ENCODE measurements around the gene AP2S1. TPM values are rescaled to one million over a fixed set of nuclear protein-coding genes. Genes with fewer than 3 reads are reported as not detected.

Gene AP2S1
- total and polyA plus RNA-seq, 2 experiments from 2014 or later, result 140 to 299 TPM

GRCh38 chr19:46830864-46831263 lies 19.8 kb downstream of the AP2S1 start:
- H3K4me3 ChIP-seq, result no peak overlapping the region
- H3K27ac ChIP-seq (ENCODE audit: low read depth), result no peak overlapping the region
- no peak overlapping the region for H2AFZ ChIP-seq
- H3K27me3 Mint-ChIP-seq (ENCODE audit: insufficient read depth, low read depth, poor library complexity), result peaks cover 6% of the 10 kb centered on the region
- H3K9me3 Mint-ChIP-seq, result no peaks in the 10 kb centered on the region; the same call in 2 of the 3 replicates
- H3K27ac Mint-ChIP-seq, result no peak overlapping the region
- no peaks in the 10 kb centered on the region for H3K9me2 ChIP-seq (ENCODE audit: insufficient read depth)
- H3K4me2 ChIP-seq, result no peak overlapping the region
- peaks cover 5% of the 10 kb centered on the region; the same call in 1 of the 2 replicates for H3K4me1 ChIP-seq (ENCODE audit: insufficient read depth)
- no peak overlapping the region for H3K4me3 Mint-ChIP-seq
- H4K20me1 ChIP-seq (replicated peaks; ENCODE audit: insufficient read depth), result no peaks in the 10 kb centered on the region
- TF ChIP-seq CTCF (conservative IDR thresholded peaks at IDR 0.05; ENCODE audit: low read depth in 2 of 2) (no peak), ZNF331 (CRISPR knock-in tag; IDR thresholded peaks at IDR 0.05; ENCODE audit: low read depth) (no peak), ETS1 (IDR thresholded peaks at IDR 0.05) (no peak), POLR2AphosphoS5 (IDR thresholded peaks at IDR 0.05; ENCODE audit: low read depth) (no peak), NANOG (IDR thresholded peaks at IDR 0.05; ENCODE audit: borderline replicate concordance) (no peak), EZH2 (IDR thresholded peaks at IDR 0.05; ENCODE audit: low read depth, unreplicated experiment) (no peak), REST (IDR thresholded peaks at IDR 0.05; ENCODE audit: unreplicated experiment) (no peak), CREB1 (CRISPR knock-in tag; IDR thresholded peaks at IDR 0.05; ENCODE audit: low read depth) (no peak)
- no peaks in the 10 kb centered on the region; the same call in 2 of the 3 replicates for H3K4me1 Mint-ChIP-seq
- H3K27me3 ChIP-seq (ENCODE audit: insufficient read depth), result no peaks in the 10 kb centered on the region
- H3F3A ChIP-seq (replicated peaks; ENCODE audit: low read depth), result 0 out of 2 replicates have a peak, but pooled peaks cover 3% of the 10 kb centered on the region
- no peaks in the 10 kb centered on the region for H3K36me3 ChIP-seq (ENCODE audit: insufficient read depth)
- ATAC-seq, result no peak
- no peaks in the 10 kb centered on the region; the same call in 2 of the 3 replicates for H3K36me3 Mint-ChIP-seq (ENCODE audit: low read depth)
- no peaks in the 10 kb centered on the region for H3K79me2 ChIP-seq (replicated peaks; ENCODE audit: insufficient read depth)
- DNase-seq (ENCODE audit: low spot score), result no peak

GRCh38 chr19:46828484-46828883 lies 22.2 kb downstream of the AP2S1 start:
- no peak overlapping the region for H3K4me2 ChIP-seq
- H3K4me3 Mint-ChIP-seq, result no peak overlapping the region
- H3K27ac ChIP-seq (ENCODE audit: low read depth), result no peak overlapping the region
- H3K27me3 Mint-ChIP-seq (ENCODE audit: insufficient read depth, low read depth, poor library complexity), result peaks cover 3% of the 10 kb centered on the region
- H3K79me2 ChIP-seq (replicated peaks; ENCODE audit: insufficient read depth), result no peaks in the 10 kb centered on the region
- no peak for DNase-seq (ENCODE audit: low spot score)
- H3K36me3 Mint-ChIP-seq (ENCODE audit: low read depth), result no peaks in the 10 kb centered on the region; the same call in 2 of the 3 replicates
- ATAC-seq, result no peak
- H3F3A ChIP-seq (replicated peaks; ENCODE audit: low read depth), result 0 out of 2 replicates have a peak, but pooled peaks cover 3% of the 10 kb centered on the region
- no peak overlapping the region for H3K27ac Mint-ChIP-seq
- H3K27me3 ChIP-seq (ENCODE audit: insufficient read depth), result no peaks in the 10 kb centered on the region
- H4K20me1 ChIP-seq (replicated peaks; ENCODE audit: insufficient read depth), result no peaks in the 10 kb centered on the region
- H3K4me1 ChIP-seq (ENCODE audit: insufficient read depth), result peaks cover 5% of the 10 kb centered on the region; the same call in 1 of the 2 replicates
- H2AFZ ChIP-seq, result no peak overlapping the region
- H3K4me1 Mint-ChIP-seq, result no peaks in the 10 kb centered on the region; the same call in 2 of the 3 replicates
- H3K4me3 ChIP-seq, result no peak overlapping the region
- H3K9me3 Mint-ChIP-seq, result no peaks in the 10 kb centered on the region; the same call in 2 of the 3 replicates
- H3K9me2 ChIP-seq (ENCODE audit: insufficient read depth), result no peaks in the 10 kb centered on the region
- no peaks in the 10 kb centered on the region for H3K36me3 ChIP-seq (ENCODE audit: insufficient read depth)
- TF ChIP-seq ZNF462 (CRISPR knock-in tag; IDR thresholded peaks at IDR 0.05), result no peak
- no peak for TF ChIP-seq STAT1 (IDR thresholded peaks at IDR 0.05; ENCODE audit: unreplicated experiment)

All from GM23338 (cell line).